Hematopoietic multipotent progenitor cell treated with erythropoietin and hydrocortisone succinate and interleukin-3 and kit ligand, for 4 days (in vitro differentiated cells): ENCODE results near the gene TCAF1.

Experiments used
- DNase-seq: peaks from one replicate; pipeline ENCODE4 v3.0.0-alpha.2; 2015

TCAF1 gene

GRCh38 chr7:143901668-143902331 is at the start of gene TCAF1:
TSS of gene TCAF1 (minus strand) at chr7:143902176. CDS start at chr7:143876608, 25,568 bp downstream.
- peak; percentile 98 for DNase-seq

- no peak for DNase-seq
These were observed 46.8 kb upstream of the TCAF1 start for GRCh38 chr7:143948733-143949132.

GRCh38 chr7:143947111-143947510 is 45.1 kb upstream of the TCAF1 start:
- no peak for DNase-seq

- DNase-seq: no peak
These were observed 43.4 kb upstream of the TCAF1 start for GRCh38 chr7:143945423-143945822.

GRCh38 chr7:143938379-143939243 is 36.6 kb upstream of the TCAF1 start:
- DNase-seq: no peak

GRCh38 chr7:143936087-143937009 is 34.4 kb upstream of the TCAF1 start:
- no peak for DNase-seq

- DNase-seq: no peak
These were observed 32.8 kb upstream of the TCAF1 start, which contains the start of gene OR2F2 for GRCh38 chr7:143934526-143935325. TSS of gene OR2F2 (plus strand) at chr7:143935233. CDS start at chr7:143935233, 0 bp downstream.

- DNase-seq: no peak
These were observed 29.8 kb upstream of the TCAF1 start for GRCh38 chr7:143931739-143932138.

- peak; percentile 3 for DNase-seq
These were observed 27.4 kb upstream of the TCAF1 start for GRCh38 chr7:143929224-143929920.

GRCh38 chr7:143924851-143925250 is 22.9 kb upstream of the TCAF1 start:
- no peak for DNase-seq

GRCh38 chr7:143914938-143915652 is 13.1 kb upstream of the TCAF1 start:
- no peak for DNase-seq

GRCh38 chr7:143913945-143914615 is 12.1 kb upstream of the TCAF1 start:
- no peak for DNase-seq

- DNase-seq: no peak
These were observed 8.7 kb upstream of the TCAF1 start for GRCh38 chr7:143910473-143911248.

- DNase-seq: no peak
These were observed 7.9 kb upstream of the TCAF1 start for GRCh38 chr7:143909863-143910262.

- DNase-seq: no peak
These were observed 6.1 kb upstream of the TCAF1 start for GRCh38 chr7:143908120-143908519.

- no peak for DNase-seq
These were observed 4.9 kb upstream of the TCAF1 start for GRCh38 chr7:143906895-143907294.

- DNase-seq: no peak
These were observed 4.2 kb upstream of the TCAF1 start for GRCh38 chr7:143906151-143906550.

GRCh38 chr7:143905509-143905908 is 3.5 kb upstream of the TCAF1 start:
- DNase-seq: no peak

- no peak for DNase-seq
These were observed 440 bp upstream of the TCAF1 start for GRCh38 chr7:143902332-143902899.
